Measurements from ENCODE around the gene NSFL1C. TPM values are rescaled to one million over a fixed set of nuclear protein-coding genes. Genes with fewer than 3 reads are reported as not detected.
A peak's percentile ranks its signal among the peaks of the same experiment; 100 is the strongest.

The NSFL1C gene
- total RNA-seq, 2 donors from 2014 or later: 73.6 to 99.9 TPM

DNA sequence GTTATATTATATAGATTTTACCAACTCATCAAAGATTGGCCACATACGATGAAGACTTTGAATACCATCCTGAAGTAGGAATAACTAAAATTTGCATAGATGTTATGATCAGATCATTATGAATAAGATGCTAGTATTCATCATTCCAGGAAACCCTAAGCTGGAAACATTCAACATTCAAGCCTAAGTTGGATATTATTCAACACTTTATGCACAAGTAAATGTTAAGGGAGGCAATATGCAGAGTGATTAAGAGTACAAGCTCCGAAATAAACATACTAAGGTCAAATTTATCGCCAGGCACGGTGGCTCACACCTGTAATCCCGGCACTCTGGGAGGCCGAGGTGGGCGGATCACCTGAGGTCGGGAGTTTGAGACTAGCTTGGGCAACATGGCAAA, 30.4 kb downstream of the NSFL1C start:
- no peak for ATAC-seq
- H3K9me3 Mint-ChIP-seq: no peaks in the 10 kb centered on the region
- no peak overlapping the region for H3K27ac Mint-ChIP-seq
- peaks cover 24 to 29% of the 10 kb centered on the region in 2 donors for H3K27me3 Mint-ChIP-seq
- H3K36me3 Mint-ChIP-seq: peaks cover 6% of the 10 kb centered on the region
- peaks cover 23 to 25% of the 10 kb centered on the region in 2 donors for H3K4me1 Mint-ChIP-seq (ENCODE audit: low read depth in 2 of 2)
- H3K4me3 Mint-ChIP-seq: no peak overlapping the region
- DNase-seq (ENCODE audit: low spot score): no peak

DNA sequence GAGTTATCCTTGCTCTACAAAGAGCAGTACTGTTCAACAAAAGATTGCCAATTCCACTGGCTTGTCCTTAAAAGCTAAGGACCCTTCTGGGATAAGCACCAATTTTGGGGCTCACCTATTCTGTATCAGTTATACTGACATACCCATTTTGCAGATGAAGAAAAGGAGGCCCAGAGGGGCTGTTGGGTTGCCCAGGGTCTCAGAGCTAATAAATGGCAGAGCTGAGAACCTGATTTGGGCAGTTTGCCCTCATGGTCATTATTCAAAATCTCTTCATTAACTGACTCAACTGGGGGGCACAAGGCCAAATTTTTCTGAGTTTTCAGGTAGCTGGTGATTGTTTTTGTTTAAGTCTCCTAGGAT, 31.3 kb downstream of the NSFL1C start:
- peaks cover 6% of the 10 kb centered on the region for H3K36me3 Mint-ChIP-seq
- H3K9me3 Mint-ChIP-seq: no peaks in the 10 kb centered on the region
- peaks cover 31 to 32% of the 10 kb centered on the region in 2 donors for H3K27me3 Mint-ChIP-seq
- peaks cover 23% of the 10 kb centered on the region in 2 donors for H3K4me1 Mint-ChIP-seq (ENCODE audit: low read depth in 2 of 2)
- no peak for DNase-seq (ENCODE audit: low spot score)
- H3K4me3 Mint-ChIP-seq: peak overlapping the region; percentile 30
- H3K27ac Mint-ChIP-seq: peak overlapping the region; percentile 39 to 57
- no peak for ATAC-seq

DNA sequence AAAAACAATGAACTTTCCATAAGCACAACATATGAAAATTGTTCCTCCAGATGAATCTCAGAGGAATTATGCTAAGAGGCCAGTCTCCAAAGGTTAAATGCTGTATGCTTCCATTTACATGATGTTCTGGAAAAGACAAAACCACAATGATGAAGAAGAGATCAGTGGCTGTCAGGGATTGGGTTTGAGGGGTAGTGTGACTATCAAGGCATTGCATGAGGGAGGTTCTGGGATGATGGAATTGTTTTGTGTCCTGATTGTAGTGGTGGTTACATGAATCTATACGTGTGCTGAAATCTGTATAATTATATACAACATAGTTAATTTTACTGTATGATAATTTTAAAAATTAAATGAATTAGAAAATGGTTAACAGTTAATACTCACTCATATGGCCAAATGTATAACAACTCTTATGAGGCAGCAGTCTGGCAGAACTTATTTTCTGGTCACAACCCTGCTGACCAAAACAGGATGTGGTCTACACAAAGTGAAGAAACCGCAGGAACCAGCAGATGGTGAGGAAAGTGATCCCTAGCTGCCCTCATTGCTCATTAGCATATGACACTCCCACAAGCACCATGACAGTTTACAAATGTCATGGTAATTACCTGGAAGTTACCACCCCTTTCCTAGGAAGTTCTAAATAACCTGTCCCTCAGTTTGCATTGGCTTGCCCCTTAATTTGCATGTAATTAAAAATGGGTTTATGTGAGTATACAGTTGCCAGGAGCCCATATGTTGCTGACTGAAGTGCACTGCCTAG, 31.9 kb downstream of the NSFL1C start:
- DNase-seq (ENCODE audit: low spot score) (peak; percentile 84), ATAC-seq (peak; percentile 92 to 94)
- H3K27ac Mint-ChIP-seq: peak overlapping the region; percentile 39 to 57
- peak overlapping the region; percentile 30 for H3K4me3 Mint-ChIP-seq
- peaks cover 6% of the 10 kb centered on the region for H3K36me3 Mint-ChIP-seq
- H3K9me3 Mint-ChIP-seq: no peaks in the 10 kb centered on the region
- peaks cover 19 to 23% of the 10 kb centered on the region in 2 donors for H3K4me1 Mint-ChIP-seq (ENCODE audit: low read depth in 2 of 2)
- H3K27me3 Mint-ChIP-seq: peaks cover 37% of the 10 kb centered on the region in 2 donors

DNA sequence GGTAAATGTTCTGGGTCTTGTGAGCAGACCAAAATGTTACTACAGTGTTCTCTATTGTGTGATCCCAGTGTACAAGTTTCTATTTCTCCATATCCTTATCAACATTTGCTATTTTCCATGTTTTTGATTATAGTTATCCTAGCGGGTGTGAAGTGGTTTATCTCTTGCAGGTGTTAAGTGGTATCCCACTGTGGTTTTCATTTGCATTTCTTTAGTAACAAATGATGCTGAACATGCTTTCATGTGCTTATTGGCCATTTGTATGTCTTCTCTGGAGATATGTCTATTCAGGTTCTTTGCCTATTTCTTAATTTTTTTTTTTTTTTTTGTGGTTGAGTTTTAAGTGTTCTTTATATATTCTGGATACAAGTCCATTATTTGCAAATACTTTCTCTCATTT, 35.5 kb downstream of the NSFL1C start:
- Mint-ChIP-seq H3K9me3 (no peaks in the 10 kb centered on the region), H3K27me3 (peaks cover 52 to 61% of the 10 kb centered on the region in 2 donors), H3K4me1 (ENCODE audit: low read depth in 2 of 2) (peaks cover 12 to 14% of the 10 kb centered on the region in 2 donors), H3K4me3 (no peak overlapping the region), H3K27ac (no peak overlapping the region), H3K36me3 (peaks cover 6% of the 10 kb centered on the region)
- DNase-seq (ENCODE audit: low spot score) (no peak), ATAC-seq (no peak)

DNA sequence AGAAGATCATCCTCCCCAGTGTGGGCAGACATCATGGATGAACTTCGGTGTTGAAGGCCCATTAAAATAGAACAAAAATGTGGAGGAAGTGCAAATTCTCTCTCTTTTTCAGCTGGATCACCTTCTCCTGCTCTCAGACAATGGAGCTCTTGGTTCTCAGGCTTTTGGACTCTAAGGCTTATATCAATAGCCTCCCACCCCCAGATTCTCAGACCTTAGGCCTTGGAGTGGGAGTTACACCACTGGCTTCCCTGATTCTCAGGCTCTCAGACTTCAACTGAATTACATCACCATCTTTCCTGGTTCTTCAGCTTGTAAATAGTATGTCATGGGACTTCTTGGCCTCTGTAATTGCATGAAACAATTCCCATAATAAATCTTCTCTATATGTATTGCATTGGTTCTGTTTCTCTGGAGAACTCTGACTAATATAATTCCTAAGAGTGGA, 36.6 kb downstream of the NSFL1C start:
- no peaks in the 10 kb centered on the region for H3K9me3 Mint-ChIP-seq
- H3K4me3 Mint-ChIP-seq: no peak overlapping the region
- DNase-seq (ENCODE audit: low spot score): no peak
- peaks cover 57 to 72% of the 10 kb centered on the region in 2 donors for H3K27me3 Mint-ChIP-seq
- peaks cover 9 to 11% of the 10 kb centered on the region in 2 donors for H3K4me1 Mint-ChIP-seq (ENCODE audit: low read depth in 2 of 2)
- peaks cover 6% of the 10 kb centered on the region for H3K36me3 Mint-ChIP-seq
- no peak for ATAC-seq
- no peak overlapping the region for H3K27ac Mint-ChIP-seq

DNA sequence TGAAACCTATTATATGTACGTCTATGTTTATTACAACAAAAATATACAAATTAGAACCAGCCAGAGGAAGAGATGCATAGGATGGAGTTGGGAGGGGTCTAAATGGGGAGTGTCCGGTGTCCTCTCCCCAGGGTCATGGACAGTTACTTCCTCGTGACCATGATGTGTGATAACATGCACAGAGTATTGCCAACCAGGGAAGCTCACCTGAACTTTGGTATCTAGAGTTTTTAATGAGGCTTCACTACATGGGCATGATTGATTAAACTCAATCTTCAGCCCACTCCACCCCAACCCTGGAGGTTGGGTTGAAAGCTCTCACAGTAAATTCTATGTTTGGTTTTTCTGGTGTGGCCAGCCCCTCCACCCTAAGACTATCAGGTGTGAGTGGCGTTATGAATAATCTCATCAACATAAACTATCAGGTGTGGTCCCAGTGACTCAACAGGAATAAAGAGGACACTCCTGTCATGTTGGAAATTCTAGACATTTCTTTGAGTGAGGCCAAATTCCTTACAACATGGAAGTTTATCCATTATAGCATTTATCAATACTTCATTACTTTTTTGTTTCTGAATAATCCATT, 37.4 kb downstream of the NSFL1C start:
- Mint-ChIP-seq H3K27me3 (peaks cover 59 to 80% of the 10 kb centered on the region in 2 donors), H3K27ac (no peak overlapping the region), H3K9me3 (no peaks in the 10 kb centered on the region), H3K4me3 (no peak overlapping the region), H3K36me3 (peaks cover 6% of the 10 kb centered on the region), H3K4me1 (ENCODE audit: low read depth in 2 of 2) (peaks cover under 1 to 3% of the 10 kb centered on the region in 2 donors)
- DNase-seq (ENCODE audit: low spot score): no peak
- ATAC-seq: no peak

DNA sequence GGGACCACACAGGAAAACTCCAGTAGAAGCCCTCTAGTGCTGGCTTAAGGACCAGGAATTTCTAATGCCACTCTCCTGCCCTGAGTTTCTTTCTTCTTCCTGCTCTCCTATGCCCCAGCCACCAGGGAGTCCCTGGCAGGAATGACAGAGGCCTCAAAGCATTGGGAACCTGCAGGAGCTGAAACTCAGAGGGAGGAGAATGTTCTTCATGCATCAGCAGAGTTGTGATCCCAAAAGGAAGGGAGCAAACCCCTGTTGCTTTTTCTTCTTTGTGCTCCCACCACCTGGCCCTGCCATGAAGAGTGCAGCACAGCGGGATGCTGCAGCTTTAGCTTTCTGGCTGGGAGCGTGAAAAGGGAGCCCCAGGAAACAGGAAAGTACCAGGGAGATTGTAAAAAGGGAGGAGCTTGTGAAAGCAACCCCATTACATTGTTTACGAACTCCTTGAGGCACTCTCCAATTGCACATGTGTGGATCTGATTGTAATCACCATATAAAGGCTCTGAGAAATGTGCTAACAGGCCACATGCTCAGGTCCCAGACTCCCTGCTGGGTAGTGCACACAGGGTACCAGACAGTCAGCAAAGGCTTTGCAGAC, 39.1 kb downstream of the NSFL1C start:
- Mint-ChIP-seq H3K27ac (no peak overlapping the region), H3K9me3 (no peaks in the 10 kb centered on the region), H3K4me3 (no peak overlapping the region), H3K4me1 (ENCODE audit: low read depth in 2 of 2) (peaks cover 4% of the 10 kb centered on the region in 2 donors), H3K27me3 (peaks cover 62 to 80% of the 10 kb centered on the region in 2 donors), H3K36me3 (peaks cover 2% of the 10 kb centered on the region)
- no peak for ATAC-seq
- no peak for DNase-seq (ENCODE audit: low spot score)

DNA sequence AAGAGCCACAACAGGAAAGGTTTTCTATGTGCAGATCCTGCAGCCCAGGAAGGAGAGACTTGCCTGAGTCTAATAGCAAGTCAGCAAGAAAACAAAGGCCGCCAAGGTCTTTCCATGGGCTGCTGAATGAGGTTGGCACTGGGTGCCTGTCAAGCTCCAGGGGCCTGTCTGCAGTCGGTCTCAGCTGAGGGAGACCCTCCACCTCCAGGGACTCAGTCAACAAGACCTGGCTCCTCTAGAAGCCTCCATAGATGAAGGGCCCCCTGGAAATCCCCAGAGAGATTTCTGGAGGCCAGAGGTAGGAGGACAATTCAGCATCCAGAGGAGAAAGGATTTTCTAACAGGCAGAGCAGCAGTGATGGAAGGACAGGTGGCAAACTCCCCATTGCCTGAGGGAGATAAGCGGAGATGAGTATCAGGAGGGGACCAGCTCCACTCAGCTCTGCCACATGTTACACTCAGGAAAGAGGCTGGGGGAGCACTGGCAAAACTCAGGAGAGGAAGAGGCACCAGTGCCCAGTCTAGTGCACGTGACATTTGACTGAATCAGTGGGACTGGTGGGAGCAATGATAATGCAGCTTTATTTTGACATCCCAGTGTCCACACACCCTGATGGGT, 40.3 kb downstream of the NSFL1C start:
- Mint-ChIP-seq H3K27me3 (peaks cover 55 to 76% of the 10 kb centered on the region in 2 donors), H3K36me3 (peaks cover 7% of the 10 kb centered on the region), H3K4me3 (no peak overlapping the region), H3K4me1 (ENCODE audit: low read depth in 2 of 2) (peaks cover 3 to 4% of the 10 kb centered on the region in 2 donors), H3K9me3 (peaks cover 2% of the 10 kb centered on the region), H3K27ac (no peak overlapping the region)
- ATAC-seq: no peak
- no peak for DNase-seq (ENCODE audit: low spot score)

DNA sequence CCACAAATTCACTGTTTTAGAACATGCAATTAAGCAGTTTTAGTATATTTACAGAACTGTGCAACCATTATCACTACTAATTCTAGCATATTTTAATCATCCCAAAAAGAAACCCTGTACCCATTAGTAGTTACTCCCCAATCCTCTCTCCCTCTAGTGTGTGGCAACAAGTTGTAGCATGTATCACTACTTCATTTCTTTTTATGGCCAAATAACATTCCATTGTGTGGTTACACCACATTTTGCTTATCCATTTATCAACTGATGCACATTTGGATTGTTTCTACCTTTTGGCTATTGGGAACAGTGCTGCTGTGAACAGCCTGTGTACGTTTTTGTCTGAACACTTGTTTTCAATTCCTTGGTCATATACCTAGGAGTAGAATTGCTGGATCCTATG, 42.3 kb downstream of the NSFL1C start:
- H3K9me3 Mint-ChIP-seq: peaks cover 7% of the 10 kb centered on the region
- H3K4me1 Mint-ChIP-seq (ENCODE audit: low read depth in 2 of 2): peaks cover 3 to 4% of the 10 kb centered on the region in 2 donors
- DNase-seq (ENCODE audit: low spot score) (no peak), ATAC-seq (no peak)
- H3K4me3 Mint-ChIP-seq: no peak overlapping the region
- peaks cover 47 to 71% of the 10 kb centered on the region in 2 donors for H3K27me3 Mint-ChIP-seq
- H3K36me3 Mint-ChIP-seq: peaks cover 23% of the 10 kb centered on the region
- no peak overlapping the region for H3K27ac Mint-ChIP-seq

DNA sequence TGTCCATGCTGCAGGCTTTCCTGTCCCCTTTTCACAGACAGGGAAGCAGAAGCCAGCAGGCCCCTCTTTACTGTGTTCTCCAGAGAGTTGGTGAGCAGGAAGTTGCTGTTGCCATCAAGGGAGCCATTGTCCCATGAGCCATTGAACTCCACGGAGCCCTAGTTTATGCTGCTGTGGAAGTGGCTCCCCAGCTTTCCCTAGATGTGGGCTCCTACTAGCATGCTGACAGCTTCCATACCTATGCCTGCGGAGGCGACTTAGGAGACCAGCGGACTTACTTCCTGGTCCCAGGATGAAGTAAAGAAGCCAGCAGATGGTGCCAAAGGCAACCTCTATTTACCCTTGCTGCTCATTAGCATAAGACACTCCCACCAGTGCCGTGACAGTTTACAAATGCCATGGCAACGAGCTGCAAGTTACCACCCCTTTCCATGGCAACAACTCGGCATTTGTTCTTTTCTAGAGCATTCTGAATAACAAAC, 43.0 kb downstream of the NSFL1C start:
- H3K4me3 Mint-ChIP-seq: no peak overlapping the region
- DNase-seq (ENCODE audit: low spot score): no peak
- H3K9me3 Mint-ChIP-seq: peaks cover 11% of the 10 kb centered on the region
- ATAC-seq: no peak
- H3K4me1 Mint-ChIP-seq (ENCODE audit: low read depth in 2 of 2): peaks cover 3 to 4% of the 10 kb centered on the region in 2 donors
- H3K36me3 Mint-ChIP-seq: peaks cover 28% of the 10 kb centered on the region
- H3K27me3 Mint-ChIP-seq: peaks cover 47 to 71% of the 10 kb centered on the region in 2 donors
- no peak overlapping the region for H3K27ac Mint-ChIP-seq

DNA sequence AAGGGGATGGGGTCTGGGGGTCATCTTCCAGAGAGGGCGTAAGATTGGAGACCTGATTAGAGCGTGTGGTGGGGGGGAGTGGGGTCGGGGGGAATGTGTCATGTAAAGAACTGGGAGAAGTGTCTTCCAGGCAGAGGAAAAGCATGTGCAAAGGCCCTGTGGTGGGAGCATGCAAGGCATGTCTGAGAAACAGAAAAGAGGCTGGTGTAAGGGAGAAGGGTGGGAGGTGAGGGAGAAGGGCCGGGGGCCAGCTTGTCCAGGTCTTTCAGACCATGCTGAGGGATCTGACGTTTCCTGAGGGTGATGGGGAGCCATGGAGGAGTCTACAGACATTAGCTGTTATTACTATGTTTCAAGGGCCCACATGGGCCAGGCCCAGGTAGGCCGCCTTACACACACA, 43.4 kb downstream of the NSFL1C start:
- ATAC-seq (no peak), DNase-seq (ENCODE audit: low spot score) (no peak)
- Mint-ChIP-seq H3K27ac (no peak overlapping the region), H3K9me3 (peaks cover 11% of the 10 kb centered on the region), H3K27me3 (peaks cover 48 to 72% of the 10 kb centered on the region in 2 donors), H3K4me3 (no peak overlapping the region), H3K36me3 (peaks cover 29% of the 10 kb centered on the region), H3K4me1 (ENCODE audit: low read depth in 2 of 2) (peaks cover 3 to 4% of the 10 kb centered on the region in 2 donors)

DNA sequence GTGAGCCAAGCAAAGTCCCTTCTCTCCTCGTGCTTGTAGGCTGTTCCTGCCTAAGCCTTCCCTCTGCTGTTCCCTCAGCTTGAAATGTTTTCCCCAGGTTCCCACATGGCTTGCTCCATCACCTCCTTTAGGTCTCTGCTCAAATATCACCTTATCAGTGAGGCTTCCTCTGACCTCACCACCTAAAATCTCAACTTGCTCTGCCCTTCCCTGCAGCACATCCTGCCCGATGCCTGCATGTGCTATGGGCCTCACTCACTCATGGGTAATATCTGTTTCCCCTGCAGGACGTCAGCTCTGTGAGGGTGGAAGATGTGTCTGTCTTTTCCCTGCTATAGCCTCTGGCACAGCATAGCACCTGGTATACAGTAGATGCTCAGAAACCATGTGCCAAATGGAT, 43.9 kb downstream of the NSFL1C start:
- ATAC-seq (no peak), DNase-seq (ENCODE audit: low spot score) (no peak)
- H3K4me1 Mint-ChIP-seq (ENCODE audit: low read depth in 2 of 2): peaks cover 3 to 4% of the 10 kb centered on the region in 2 donors
- H3K9me3 Mint-ChIP-seq: peaks cover 11% of the 10 kb centered on the region
- peaks cover 46 to 72% of the 10 kb centered on the region in 2 donors for H3K27me3 Mint-ChIP-seq
- no peak overlapping the region for H3K4me3 Mint-ChIP-seq
- H3K27ac Mint-ChIP-seq: no peak overlapping the region
- H3K36me3 Mint-ChIP-seq: peaks cover 29% of the 10 kb centered on the region

DNA sequence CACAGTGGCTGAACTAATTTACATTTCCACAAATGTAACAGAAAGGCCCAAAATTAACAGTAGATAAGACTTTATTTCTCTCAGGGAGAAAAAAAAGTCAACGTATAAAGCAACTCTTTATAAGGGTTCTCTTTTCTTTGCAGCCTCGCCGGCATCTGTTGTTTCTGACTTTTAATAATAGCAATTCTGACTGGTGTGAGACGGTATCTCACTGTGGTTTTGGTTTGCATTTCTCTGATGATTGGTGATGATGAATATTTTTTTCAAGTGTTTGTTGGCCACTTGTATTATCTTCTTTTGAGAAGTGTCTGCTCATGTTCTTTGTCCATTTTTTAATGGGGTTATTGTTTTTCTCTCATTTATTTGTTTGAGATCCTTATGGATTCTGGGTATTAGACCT, 46.6 kb downstream of the NSFL1C start:
- H3K4me3 Mint-ChIP-seq: no peak overlapping the region
- no peak overlapping the region for H3K27ac Mint-ChIP-seq
- peaks cover 48 to 65% of the 10 kb centered on the region in 2 donors for H3K27me3 Mint-ChIP-seq
- DNase-seq (ENCODE audit: low spot score) (no peak), ATAC-seq (no peak)
- H3K36me3 Mint-ChIP-seq: peaks cover 29% of the 10 kb centered on the region
- peaks cover 16 to 20% of the 10 kb centered on the region in 2 donors for H3K4me1 Mint-ChIP-seq (ENCODE audit: low read depth in 2 of 2)
- peaks cover 11% of the 10 kb centered on the region for H3K9me3 Mint-ChIP-seq
